GM19372 (cell line): ENCODE data around the gene METTL17.
"Not testable (repeated sequence)": the region's sequence is repeated elsewhere in the genome, so short reads cannot be mapped to it uniquely, and the experiment has no call there.

ENCODE experiments used
- ATAC-seq: cut with Tn5 transposase; IDR thresholded peaks from one replicate; pipeline ENCODE4 v1.9.1; 2021; ENCODE audit warnings: mild to moderate bottlenecking, low read depth, moderate library complexity; ENCODE audit not compliant: unreplicated experiment

The METTL17 gene

GRCh38 chr14:20989471-20989786 is 351 bp upstream of the METTL17 start:
- ATAC-seq = no peak

GRCh38 chr14:20996521-20996920 is 6.7 kb downstream of the METTL17 start:
- ATAC-seq = no peak

- no peak for ATAC-seq
These were observed 7.3 kb downstream of the METTL17 start for GRCh38 chr14:20997115-20997514.

- ATAC-seq = no peak
These were observed 7.8 kb downstream of the METTL17 start for GRCh38 chr14:20997564-20997963.

- ATAC-seq = no peak
These were observed 8.4 kb downstream of the METTL17 start for GRCh38 chr14:20998139-20998538.

GRCh38 chr14:20998674-20999366 is 9.0 kb downstream of the METTL17 start, which contains the start of gene SLC39A2:
Gene SLC39A2 (plus strand): TSS chr14:20999293. CDS start chr14:20999447, 154 bp downstream.
- ATAC-seq = no peak

GRCh38 chr14:20999591-20999990 is 9.8 kb downstream of the METTL17 start:
- no peak for ATAC-seq

- ATAC-seq = no peak
These were observed 11.4 kb downstream of the METTL17 start for GRCh38 chr14:21001218-21001617.

GRCh38 chr14:21003788-21004346 is 14.1 kb downstream of the METTL17 start:
- no peak for ATAC-seq

- ATAC-seq = not testable (repeated sequence)
These were observed 19.9 kb downstream of the METTL17 start for GRCh38 chr14:21009721-21010120.

GRCh38 chr14:21011136-21011535 is 21.4 kb downstream of the METTL17 start:
- no peak for ATAC-seq

GRCh38 chr14:21014761-21015190 is 25.0 kb downstream of the METTL17 start:
- no peak for ATAC-seq

GRCh38 chr14:21015312-21015711 is 25.5 kb downstream of the METTL17 start:
- no peak for ATAC-seq

GRCh38 chr14:21016413-21017190 is 26.8 kb downstream of the METTL17 start:
- ATAC-seq = no peak

GRCh38 chr14:21017528-21018245 is 27.9 kb downstream of the METTL17 start:
- ATAC-seq = no peak

- ATAC-seq = no peak
These were observed 28.5 kb downstream of the METTL17 start for GRCh38 chr14:21018286-21018685.

- no peak for ATAC-seq
These were observed 29.0 kb downstream of the METTL17 start for GRCh38 chr14:21018781-21019180.

- no peak for ATAC-seq
These were observed 29.6 kb downstream of the METTL17 start for GRCh38 chr14:21019366-21019765.

- no peak for ATAC-seq
These were observed 31.3 kb downstream of the METTL17 start for GRCh38 chr14:21020977-21021545.

GRCh38 chr14:21022686-21023085 is 32.9 kb downstream of the METTL17 start:
- ATAC-seq = no peak

GRCh38 chr14:21023174-21023573 is 33.4 kb downstream of the METTL17 start:
- ATAC-seq = no peak
